ENCODE results near the gene SLC12A5.
A peak's percentile ranks its signal among the peaks of the same experiment; 100 is the strongest.

Gene SLC12A5

GRCh38 chr20:46014517-46015396 is 14.3 kb upstream of the SLC12A5 start:
- Histone ChIP-seq H3K79me1 (ENCODE audit: low read length) (peaks cover 6% of the 10 kb centered on the region), H3K9ac (ENCODE audit: low read length) (no peak overlapping the region), H4K12ac (ENCODE audit: low read depth, low read length) (no peak overlapping the region), H3K27ac (ENCODE audit: low read depth, low read length) (no peak overlapping the region), H3K23ac (ENCODE audit: low read length) (no peak overlapping the region), H3K9me3 (ENCODE audit: insufficient read depth, low read depth, low read length) (peaks cover 16% of the 10 kb centered on the region), H4K8ac (ENCODE audit: low read depth, low read length) (no peak overlapping the region), H3K27me3 (ENCODE audit: insufficient read depth, low read length) (no peaks in the 10 kb centered on the region), H3K36me3 (ENCODE audit: control insufficient read depth in 1 of 2, insufficient read depth in 2 of 2, low read length in 2 of 2) (peaks cover 7 to 12% of the 10 kb centered on the region in 2 experiments), H4K91ac (ENCODE audit: low read depth, low read length) (no peak overlapping the region), H2BK12ac (ENCODE audit: low read length) (no peak overlapping the region), H2AFZ (ENCODE audit: insufficient read depth, low read length, poor library complexity) (no peak overlapping the region), H3K79me2 (ENCODE audit: control insufficient read depth, insufficient read depth, low read length, poor library complexity) (no peaks in the 10 kb centered on the region), H3K14ac (ENCODE audit: low read length) (no peak overlapping the region), H3K4me3 (ENCODE audit: low read depth, low read length) (no peak overlapping the region), H3K4me1 (ENCODE audit: control insufficient read depth in 1 of 2, insufficient read depth in 2 of 2, low read length in 2 of 2) (peaks cover 6 to 7% of the 10 kb centered on the region in 2 experiments), H2BK120ac (ENCODE audit: insufficient read depth, low read length, poor library complexity) (no peak overlapping the region), H3K18ac (ENCODE audit: low read length) (no peak overlapping the region), H2AK5ac (ENCODE audit: low read length) (no peak overlapping the region), H3K4me2 (ENCODE audit: low read length) (no peak overlapping the region), H2BK5ac (ENCODE audit: low read depth, low read length, poor library complexity) (no peak overlapping the region), H3K4ac (ENCODE audit: low read depth, low read length) (no peak overlapping the region)
- no peak for DNase-seq
- WGBS (ENCODE audit: extremely low coverage, insufficient coverage, insufficient read length) = no CpG with 5 or more reads among the region's 7 CpGs

GRCh38 chr20:46017272-46017671 is 11.7 kb upstream of the SLC12A5 start:
- Histone ChIP-seq H3K79me1 (ENCODE audit: low read length) (peaks cover 8% of the 10 kb centered on the region), H3K36me3 (ENCODE audit: control insufficient read depth in 1 of 2, insufficient read depth in 2 of 2, low read length in 2 of 2) (peaks cover 0 to 5% of the 10 kb centered on the region in 2 experiments), H3K14ac (ENCODE audit: low read length) (no peak overlapping the region), H3K4me2 (ENCODE audit: low read length) (no peak overlapping the region), H3K27me3 (ENCODE audit: insufficient read depth, low read length) (no peaks in the 10 kb centered on the region), H2BK12ac (ENCODE audit: low read length) (no peak overlapping the region), H3K79me2 (ENCODE audit: control insufficient read depth, insufficient read depth, low read length, poor library complexity) (no peaks in the 10 kb centered on the region), H4K12ac (ENCODE audit: low read depth, low read length) (no peak overlapping the region), H3K23ac (ENCODE audit: low read length) (no peak overlapping the region), H2AK5ac (ENCODE audit: low read length) (no peak overlapping the region), H3K4ac (ENCODE audit: low read depth, low read length) (no peak overlapping the region), H3K18ac (ENCODE audit: low read length) (no peak overlapping the region), H4K91ac (ENCODE audit: low read depth, low read length) (no peak overlapping the region), H3K9me3 (ENCODE audit: insufficient read depth, low read depth, low read length) (peaks cover 2% of the 10 kb centered on the region), H4K8ac (ENCODE audit: low read depth, low read length) (no peak overlapping the region), H2AFZ (ENCODE audit: insufficient read depth, low read length, poor library complexity) (no peak overlapping the region), H3K9ac (ENCODE audit: low read length) (no peak overlapping the region), H2BK120ac (ENCODE audit: insufficient read depth, low read length, poor library complexity) (no peak overlapping the region), H3K4me1 (ENCODE audit: control insufficient read depth in 1 of 2, insufficient read depth in 2 of 2, low read length in 2 of 2) (peaks cover 8 to 10% of the 10 kb centered on the region in 2 experiments), H2BK5ac (ENCODE audit: low read depth, low read length, poor library complexity) (no peak overlapping the region), H3K4me3 (ENCODE audit: low read depth, low read length) (no peak overlapping the region), H3K27ac (ENCODE audit: low read depth, low read length) (no peak overlapping the region)
- no peak for DNase-seq
- WGBS (ENCODE audit: extremely low coverage, insufficient coverage, insufficient read length) = no CpG with 5 or more reads among the region's 4 CpGs

GRCh38 chr20:46018112-46018511 is 10.9 kb upstream of the SLC12A5 start:
- Histone ChIP-seq H2BK5ac (ENCODE audit: low read depth, low read length, poor library complexity) (no peak overlapping the region), H2AK5ac (ENCODE audit: low read length) (no peak overlapping the region), H3K23ac (ENCODE audit: low read length) (peak overlapping the region; percentile 45), H3K36me3 (ENCODE audit: control insufficient read depth in 1 of 2, insufficient read depth in 2 of 2, low read length in 2 of 2) (peaks cover 0 to 5% of the 10 kb centered on the region in 2 experiments), H3K79me2 (ENCODE audit: control insufficient read depth, insufficient read depth, low read length, poor library complexity) (no peaks in the 10 kb centered on the region), H2BK120ac (ENCODE audit: insufficient read depth, low read length, poor library complexity) (no peak overlapping the region), H3K9me3 (ENCODE audit: insufficient read depth, low read depth, low read length) (peaks cover 2% of the 10 kb centered on the region), H4K8ac (ENCODE audit: low read depth, low read length) (no peak overlapping the region), H4K91ac (ENCODE audit: low read depth, low read length) (no peak overlapping the region), H2AFZ (ENCODE audit: insufficient read depth, low read length, poor library complexity) (no peak overlapping the region), H3K4me1 (ENCODE audit: control insufficient read depth in 1 of 2, insufficient read depth in 2 of 2, low read length in 2 of 2) (peaks cover 10 to 13% of the 10 kb centered on the region in 2 experiments), H3K4me3 (ENCODE audit: low read depth, low read length) (no peak overlapping the region), H2BK12ac (ENCODE audit: low read length) (no peak overlapping the region), H3K4me2 (ENCODE audit: low read length) (no peak overlapping the region), H3K27ac (ENCODE audit: low read depth, low read length) (no peak overlapping the region), H3K27me3 (ENCODE audit: insufficient read depth, low read length) (no peaks in the 10 kb centered on the region), H3K79me1 (ENCODE audit: low read length) (peaks cover 8% of the 10 kb centered on the region), H3K4ac (ENCODE audit: low read depth, low read length) (no peak overlapping the region), H3K18ac (ENCODE audit: low read length) (no peak overlapping the region), H3K9ac (ENCODE audit: low read length) (no peak overlapping the region), H3K14ac (ENCODE audit: low read length) (no peak overlapping the region), H4K12ac (ENCODE audit: low read depth, low read length) (no peak overlapping the region)
- WGBS (ENCODE audit: extremely low coverage, insufficient coverage, insufficient read length) = no CpG with 5 or more reads among the region's 4 CpGs
- DNase-seq = no peak

- H3K4me2 ChIP-seq (ENCODE audit: low read length) = no peak overlapping the region
- H2AFZ ChIP-seq (ENCODE audit: insufficient read depth, low read length, poor library complexity) = no peak overlapping the region
- H3K14ac ChIP-seq (ENCODE audit: low read length) = no peak overlapping the region
- H3K4ac ChIP-seq (ENCODE audit: low read depth, low read length) = no peak overlapping the region
- no peak overlapping the region for H4K91ac ChIP-seq (ENCODE audit: low read depth, low read length)
- H2BK120ac ChIP-seq (ENCODE audit: insufficient read depth, low read length, poor library complexity) = no peak overlapping the region
- H3K18ac ChIP-seq (ENCODE audit: low read length) = no peak overlapping the region
- no peak overlapping the region for H3K9ac ChIP-seq (ENCODE audit: low read length)
- no peak overlapping the region for H3K27ac ChIP-seq (ENCODE audit: low read depth, low read length)
- H3K23ac ChIP-seq (ENCODE audit: low read length) = no peak overlapping the region
- no peak overlapping the region for H2BK12ac ChIP-seq (ENCODE audit: low read length)
- peaks cover 4% of the 10 kb centered on the region for H3K79me1 ChIP-seq (ENCODE audit: low read length)
- no peak overlapping the region for H3K4me3 ChIP-seq (ENCODE audit: low read depth, low read length)
- no peak for DNase-seq
- H2AK5ac ChIP-seq (ENCODE audit: low read length) = no peak overlapping the region
- peaks cover 2% of the 10 kb centered on the region for H3K9me3 ChIP-seq (ENCODE audit: insufficient read depth, low read depth, low read length)
- H2BK5ac ChIP-seq (ENCODE audit: low read depth, low read length, poor library complexity) = no peak overlapping the region
- no peaks in the 10 kb centered on the region for H3K79me2 ChIP-seq (ENCODE audit: control insufficient read depth, insufficient read depth, low read length, poor library complexity)
- H4K12ac ChIP-seq (ENCODE audit: low read depth, low read length) = no peak overlapping the region
- WGBS (ENCODE audit: extremely low coverage, insufficient coverage, insufficient read length) = no CpG with 5 or more reads among the region's 6 CpGs
- H4K8ac ChIP-seq (ENCODE audit: low read depth, low read length) = no peak overlapping the region
- H3K36me3 ChIP-seq (ENCODE audit: control insufficient read depth in 1 of 2, insufficient read depth in 2 of 2, low read length in 2 of 2) = peaks cover 0 to 5% of the 10 kb centered on the region in 2 experiments
- H3K27me3 ChIP-seq (ENCODE audit: insufficient read depth, low read length) = no peaks in the 10 kb centered on the region
- peaks cover 6 to 9% of the 10 kb centered on the region in 2 experiments for H3K4me1 ChIP-seq (ENCODE audit: control insufficient read depth in 1 of 2, insufficient read depth in 2 of 2, low read length in 2 of 2)
Measured at GRCh38 chr20:46018611-46019010, 10.4 kb upstream of the SLC12A5 start.

Data from trophoblast cell (in vitro differentiated cells and primary cell).